ENCODE measurements around the gene MAP4. TPM values are rescaled to one million over a fixed set of nuclear protein-coding genes. Genes with fewer than 3 reads are reported as not detected.
A peak's percentile ranks its signal among the peaks of the same experiment; 100 is the strongest.
"Not testable (repeated sequence)": the region's sequence is repeated elsewhere in the genome, so short reads cannot be mapped to it uniquely, and the experiment has no call there.

The MAP4 gene
- total RNA-seq, 1 donor from 2014 or later: 306 TPM

- no peak for DNase-seq
Measured at GRCh38 chr3:48015431-48016180, 610 bp downstream of the MAP4 start.

- no peak for DNase-seq
Measured at GRCh38 chr3:48014358-48014757, 1.9 kb downstream of the MAP4 start.

GRCh38 chr3:48013288-48013980 lies 2.8 kb downstream of the MAP4 start:
- DNase-seq: no peak

GRCh38 chr3:48012659-48013058 lies 3.6 kb downstream of the MAP4 start:
- no peak for DNase-seq

DNA sequence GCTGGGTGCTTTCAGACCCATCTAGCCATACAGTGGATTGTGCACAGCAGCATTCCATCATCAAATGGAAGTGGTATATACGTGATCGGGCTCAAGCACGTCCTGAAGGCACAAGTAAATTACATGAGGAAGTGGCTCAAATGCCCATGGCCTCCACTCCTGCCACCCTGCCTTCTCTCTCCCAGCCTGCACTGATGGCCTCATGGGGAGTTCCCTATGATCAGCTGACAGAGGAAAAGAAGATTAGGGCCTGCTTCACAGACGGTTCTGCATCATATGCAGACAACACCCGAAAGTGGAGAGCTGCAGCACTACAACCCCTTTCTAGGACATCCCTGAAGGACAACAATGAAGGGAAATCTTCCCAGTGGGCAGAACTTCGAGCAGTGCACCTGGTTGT lies 8.2 kb downstream of the MAP4 start:
- not testable (repeated sequence) for DNase-seq

DNA sequence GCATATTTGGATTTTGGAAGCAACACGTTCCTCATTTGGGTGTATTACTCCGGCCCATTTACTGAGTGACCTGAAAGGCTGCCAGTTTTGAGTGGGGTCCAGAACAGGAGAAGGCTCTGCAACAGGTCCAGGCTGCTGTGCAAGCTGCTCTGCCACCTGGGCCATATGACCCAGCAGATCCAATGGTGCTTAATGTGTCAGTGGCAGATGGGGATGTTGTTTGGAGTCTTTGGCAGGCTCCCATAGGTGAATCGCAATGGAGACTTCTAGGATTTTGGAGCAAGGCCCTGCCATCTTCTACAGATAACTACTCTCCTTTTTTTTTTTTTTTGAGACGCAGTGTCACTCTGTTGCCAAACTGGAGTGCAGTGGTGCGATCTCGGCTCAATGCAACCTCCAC lies 8.9 kb downstream of the MAP4 start:
- DNase-seq: not testable (repeated sequence)

- DNase-seq: not testable (repeated sequence)
Measured at GRCh38 chr3:48006794-48007193, 9.4 kb downstream of the MAP4 start.

GRCh38 chr3:48004694-48005093 lies 11.5 kb downstream of the MAP4 start:
- no peak for DNase-seq

- DNase-seq: no peak
Measured at GRCh38 chr3:48002787-48003186, 13.4 kb downstream of the MAP4 start.

- no peak for DNase-seq
Measured at GRCh38 chr3:48001991-48002390, 14.2 kb downstream of the MAP4 start.

DNA sequence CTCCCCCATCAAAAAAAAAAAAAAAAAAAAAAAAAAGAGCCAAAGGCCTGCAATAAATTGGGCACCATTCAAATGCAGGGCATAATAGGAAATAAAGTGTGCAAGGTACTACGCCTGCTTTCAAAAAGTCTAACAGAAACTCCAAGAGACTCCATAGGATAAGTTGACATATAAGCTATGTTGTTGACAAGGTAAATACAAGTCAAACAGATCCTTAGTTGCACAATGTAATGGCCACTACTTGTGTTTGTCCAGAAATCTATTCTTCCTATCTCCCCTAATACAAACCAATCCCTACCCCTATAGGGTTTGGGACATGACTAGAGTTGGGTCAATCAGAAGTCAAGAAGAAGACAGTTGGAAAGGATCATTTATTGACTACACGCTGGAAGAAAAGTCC lies 16.0 kb downstream of the MAP4 start:
- DNase-seq: no peak

- no peak for DNase-seq
Measured at GRCh38 chr3:47996440-47996839, 19.8 kb downstream of the MAP4 start.

DNA sequence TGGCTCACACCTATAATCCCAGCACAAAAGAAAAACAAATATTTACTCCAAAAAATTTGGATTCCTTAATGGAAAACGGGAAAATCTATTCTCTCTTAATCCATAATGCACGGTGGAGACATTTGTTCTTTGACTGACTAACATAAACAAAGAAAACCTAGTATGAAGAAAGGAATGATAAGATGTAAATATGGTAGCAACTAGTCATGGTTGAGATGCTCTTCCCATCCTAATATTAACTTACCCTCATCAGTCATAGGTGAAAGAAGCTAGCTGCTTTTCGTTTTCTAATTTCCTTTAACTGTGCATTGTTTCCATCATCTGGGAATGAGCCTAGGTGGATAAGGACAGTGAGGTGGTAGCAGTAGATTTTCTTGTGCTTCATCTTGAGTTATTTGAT lies 22.0 kb downstream of the MAP4 start:
- no peak for DNase-seq

GRCh38 chr3:47991341-47991740 lies 24.9 kb downstream of the MAP4 start:
- no peak for DNase-seq

DNA sequence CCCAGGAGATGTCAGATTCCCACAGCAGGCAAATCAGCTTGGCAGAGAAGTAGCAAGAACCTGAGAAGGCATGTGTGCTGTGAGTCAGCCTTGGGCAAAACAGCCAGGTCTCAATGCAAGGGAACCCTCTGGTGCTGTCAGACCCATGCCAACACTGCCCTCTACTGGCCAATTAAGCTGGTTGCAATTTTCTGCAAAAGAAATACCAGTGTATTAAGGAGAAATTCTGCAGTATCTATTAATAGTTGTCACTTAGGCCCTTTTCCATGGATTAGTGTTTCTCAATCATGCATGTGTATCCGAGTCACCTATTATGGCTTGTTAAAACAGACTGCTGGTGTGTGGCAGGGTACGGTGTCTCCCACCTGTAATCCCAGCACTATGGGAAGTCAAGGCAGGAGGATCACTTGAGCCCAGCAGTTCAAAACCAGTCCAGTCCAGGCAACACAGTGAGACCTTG lies 26.2 kb downstream of the MAP4 start:
- DNase-seq: peak; percentile 77

DNA sequence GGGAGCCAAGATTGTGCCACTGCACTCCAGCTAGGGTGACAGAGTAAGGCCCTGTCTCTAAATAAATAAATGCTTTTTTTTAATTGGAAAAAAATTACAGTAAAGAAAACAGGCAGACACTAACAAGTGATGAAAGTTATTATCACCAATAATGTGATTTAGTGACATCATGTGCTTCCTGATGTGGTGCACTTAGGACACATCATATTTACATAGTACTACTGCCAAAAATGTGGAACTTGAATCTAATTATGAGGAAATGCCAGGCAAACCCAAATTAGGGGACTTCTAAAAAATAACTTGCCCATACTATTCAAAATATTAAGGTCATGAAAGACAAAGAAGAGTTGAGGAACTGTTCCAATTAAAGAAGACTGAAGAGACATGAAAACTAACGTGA lies 30.8 kb downstream of the MAP4 start:
- no peak for DNase-seq

GRCh38 chr3:47984075-47984728 lies 32.0 kb downstream of the MAP4 start:
- DNase-seq: peak; percentile 20

DNA sequence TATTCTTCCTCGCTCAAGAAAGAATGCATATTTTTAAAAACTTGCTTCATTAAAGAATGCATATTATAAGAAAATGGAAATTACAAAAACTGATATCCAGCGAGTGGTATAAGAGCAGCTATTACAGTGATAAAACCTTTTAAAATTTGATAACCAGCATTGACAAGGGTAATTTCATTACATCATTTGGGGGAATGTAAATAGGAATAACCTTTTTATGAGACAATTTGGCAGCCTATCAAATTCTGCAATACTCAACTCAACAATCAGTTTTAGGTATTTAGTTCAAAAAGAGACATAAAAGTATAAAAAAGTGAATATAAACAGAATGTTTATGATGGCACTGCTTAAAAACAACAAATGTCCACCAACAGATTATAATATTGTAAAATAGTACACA lies 35.4 kb downstream of the MAP4 start:
- DNase-seq: no peak

GRCh38 chr3:47979070-47979469 lies 37.1 kb downstream of the MAP4 start:
- DNase-seq: no peak

DNA sequence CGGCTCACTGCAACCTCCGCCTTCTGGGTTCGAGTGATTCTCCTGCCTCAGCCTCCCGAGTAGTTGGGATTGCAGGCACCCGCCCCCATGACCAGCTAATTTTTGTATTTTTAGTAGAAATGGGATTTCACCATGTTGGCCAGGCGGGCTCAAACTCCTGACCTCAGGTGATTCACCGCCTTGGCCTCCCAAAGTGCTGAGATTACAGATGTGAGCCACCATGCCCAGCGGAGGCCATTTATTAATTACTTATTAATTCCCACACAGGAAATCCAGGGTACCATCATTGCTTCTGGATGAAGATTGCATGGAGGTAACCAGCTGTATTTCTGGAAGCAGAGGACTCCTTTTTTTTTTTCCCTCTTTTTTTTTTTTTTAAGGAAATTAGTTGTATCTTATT lies 37.8 kb downstream of the MAP4 start:
- DNase-seq: no peak

GRCh38 chr3:47976135-47976732 lies 40.0 kb downstream of the MAP4 start:
- no peak for DNase-seq

DNA sequence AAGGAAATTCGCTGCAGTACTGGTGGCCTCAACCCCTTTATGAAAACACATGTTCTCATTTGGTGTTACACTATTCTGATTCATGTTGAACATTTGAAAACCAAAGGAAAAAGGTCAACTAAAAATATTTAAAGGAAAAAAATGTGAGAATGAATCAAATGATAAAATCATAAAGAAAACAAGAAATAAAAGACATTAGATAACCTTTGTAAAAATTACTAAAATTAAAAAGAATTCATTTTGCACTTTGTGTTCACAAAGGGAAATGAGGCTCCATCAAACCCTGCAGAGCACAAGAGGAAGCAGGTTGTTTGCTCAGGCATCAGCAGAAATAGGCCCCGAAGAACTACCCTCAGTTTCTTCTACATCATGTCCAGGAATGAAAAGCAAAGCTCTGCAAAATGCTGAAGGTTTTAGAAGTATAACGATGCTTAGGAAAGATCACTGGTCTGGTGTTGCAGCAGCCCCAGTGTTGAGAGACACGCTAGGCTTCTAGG lies 41.2 kb downstream of the MAP4 start:
- DNase-seq: no peak

DNA sequence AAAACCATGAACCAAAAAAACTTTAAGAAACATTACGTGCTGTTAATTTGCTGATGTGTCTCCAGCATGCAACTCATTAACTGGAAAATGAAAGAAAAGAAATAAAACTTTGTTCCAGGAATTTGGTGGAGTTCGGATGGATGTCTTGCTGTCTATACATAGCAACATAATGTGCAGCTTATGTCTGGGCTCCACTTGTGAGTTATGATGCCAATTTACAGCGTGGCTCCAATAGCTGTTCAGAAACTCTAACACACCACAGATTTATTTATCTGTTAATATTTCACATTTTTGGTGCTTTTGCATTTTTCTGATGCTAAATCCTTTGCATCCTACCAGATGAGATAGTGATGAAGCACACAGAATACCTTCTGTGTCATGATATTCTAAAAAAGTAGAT lies 45.1 kb downstream of the MAP4 start:
- DNase-seq: no peak
